Thoracic aorta (tissue), 2 donors: ENCODE measurements around the gene PSMD1. TPM values are rescaled to one million over a fixed set of nuclear protein-coding genes. Genes with fewer than 3 reads are reported as not detected.

ENCODE experiments used
- ATAC-seq: fragments of 150-250 bp; one replicate; pipeline ENCODE4 v1.8.0; 2017; ENCODE audit warnings: low read depth; ENCODE audit not compliant: insufficient number of reproducible peaks, low FRiP score
- DNase-seq: peaks from one replicate; pipeline ENCODE4 v3.0.0-alpha.2; 2020; ENCODE audit warnings: low spot score
- H3K27ac ChIP-seq, 2 donors: fragments of 200-600 bp; sonication (generic); 1 replicate in 1 of 2; 2 replicates in 1 of 2; pipeline ENCODE4 v1.5.1; 2016; ENCODE audit warnings: mild to moderate bottlenecking in 2 of 2, moderate library complexity in 2 of 2
- H3K27me3 ChIP-seq: fragments of 200-600 bp; sonication (generic); replicated peaks from 2 replicates; pipeline ENCODE4 v1.6.0; 2016; ENCODE audit warnings: mild to moderate bottlenecking; ENCODE audit not compliant: insufficient read depth
- H3K36me3 ChIP-seq: fragments of 200-600 bp; sonication (generic); one replicate; pipeline ENCODE4 v1.5.1; 2016
- H3K4me1 ChIP-seq, 2 donors: fragments of 200-600 bp; sonication (generic); 1 replicate in 1 of 2; 2 replicates in 1 of 2; pipeline versions ENCODE4 v1.5.1 to v1.6.0; 2016; ENCODE audit warnings: low read depth in 2 of 2, mild to moderate bottlenecking in 1 of 2; ENCODE audit not compliant: control insufficient read depth in 1 of 2
- H3K4me3 ChIP-seq: fragments of 200-600 bp; sonication (generic); 2 replicates; pipeline ENCODE4 v1.5.1; 2016; ENCODE audit warnings: mild to moderate bottlenecking
- H3K9me3 ChIP-seq: fragments of 200-600 bp; sonication (generic); 2 replicates; pipeline ENCODE4 v1.5.1; 2016
- CTCF ChIP-seq: fragments of 200-600 bp; sonication (generic); IDR thresholded peaks from one replicate; pipeline ENCODE4 v1.5.1; 2019; ENCODE audit warnings: antibody characterized with exemption
- total RNA-seq, 2 donors: library from RNA; depleted of rRNA; stranded (reverse); fragments of >200 nt; gene quantifications; one replicate each; pipeline versions ENCODE4 v1.1.0 to v1.2.3, GENCODE V29; 2016

Gene PSMD1
- total RNA-seq, 2 donors from 2014 or later, result 42.2 to 73.5 TPM

DNA sequence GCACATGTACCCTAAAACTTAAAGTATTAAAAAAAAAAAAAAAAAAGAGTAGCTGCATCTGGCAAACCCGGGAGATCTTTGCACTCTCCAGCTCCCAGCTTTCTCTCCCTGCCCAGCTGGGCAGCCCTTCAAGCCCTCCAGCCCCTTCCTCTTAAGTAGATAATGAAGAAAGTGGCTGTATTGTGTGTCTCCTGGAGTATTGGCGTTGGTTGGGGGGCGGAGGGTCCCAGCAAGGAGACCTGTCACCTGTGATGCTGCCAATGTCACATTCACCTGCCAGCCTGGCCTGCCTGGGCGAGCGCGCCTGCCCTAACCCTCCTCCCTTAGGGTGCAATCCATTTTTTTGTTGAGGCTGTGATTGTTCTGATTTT, 17.4 kb upstream of the PSMD1 start:
- ATAC-seq (no peak), DNase-seq (no peak)
- no peak overlapping the region for H3K4me3 ChIP-seq
- H3K4me1 ChIP-seq, result no peaks in the 10 kb centered on the region
- H3K27ac ChIP-seq, result no peak overlapping the region
- H3K9me3 ChIP-seq, result no peaks in the 10 kb centered on the region
- no peak for TF ChIP-seq CTCF
- peaks cover 10% of the 10 kb centered on the region for H3K27me3 ChIP-seq
- H3K36me3 ChIP-seq, result no peaks in the 10 kb centered on the region

GRCh38 chr2:231039821-231040364, 16.8 kb upstream of the PSMD1 start:
- H3K9me3 ChIP-seq, result no peaks in the 10 kb centered on the region
- DNase-seq, result no peak
- peaks cover 10% of the 10 kb centered on the region for H3K27me3 ChIP-seq
- TF ChIP-seq CTCF, result no peak
- no peak overlapping the region for H3K27ac ChIP-seq
- no peak overlapping the region for H3K4me3 ChIP-seq
- no peak for ATAC-seq
- no peaks in the 10 kb centered on the region for H3K36me3 ChIP-seq
- no peaks in the 10 kb centered on the region for H3K4me1 ChIP-seq

- Histone ChIP-seq H3K27me3 (peaks cover 5% of the 10 kb centered on the region), H3K9me3 (no peaks in the 10 kb centered on the region), H3K4me3 (no peak overlapping the region), H3K4me1 (no peaks in the 10 kb centered on the region), H3K27ac (no peak overlapping the region), H3K36me3 (no peaks in the 10 kb centered on the region)
- no peak for DNase-seq
- no peak for TF ChIP-seq CTCF
- ATAC-seq, result no peak
Measured at GRCh38 chr2:231041061-231041689, 15.5 kb upstream of the PSMD1 start.

DNA sequence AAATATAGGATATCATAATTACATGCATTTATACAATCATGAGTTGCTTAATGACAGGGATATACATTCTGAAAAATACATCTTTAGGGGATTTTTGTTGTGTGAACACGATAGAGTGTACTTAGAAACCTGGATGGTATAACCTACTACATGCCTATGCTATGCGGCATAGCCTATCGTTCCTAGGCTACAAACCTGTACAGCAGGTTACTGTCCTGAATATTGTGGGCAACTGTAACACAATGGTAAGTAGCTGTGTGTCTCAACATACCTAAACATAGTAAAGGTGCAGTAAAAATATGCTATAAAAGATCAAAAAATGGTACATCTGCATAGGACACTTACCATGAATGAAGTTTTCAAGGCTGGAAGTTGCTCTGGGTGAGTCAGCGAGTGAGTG, 12.9 kb upstream of the PSMD1 start:
- no peaks in the 10 kb centered on the region for H3K4me1 ChIP-seq
- H3K36me3 ChIP-seq, result no peaks in the 10 kb centered on the region
- ATAC-seq (no peak), DNase-seq (no peak)
- no peak for TF ChIP-seq CTCF
- no peaks in the 10 kb centered on the region for H3K27me3 ChIP-seq
- H3K27ac ChIP-seq, result no peak overlapping the region
- H3K9me3 ChIP-seq, result no peaks in the 10 kb centered on the region
- no peak overlapping the region for H3K4me3 ChIP-seq

DNA sequence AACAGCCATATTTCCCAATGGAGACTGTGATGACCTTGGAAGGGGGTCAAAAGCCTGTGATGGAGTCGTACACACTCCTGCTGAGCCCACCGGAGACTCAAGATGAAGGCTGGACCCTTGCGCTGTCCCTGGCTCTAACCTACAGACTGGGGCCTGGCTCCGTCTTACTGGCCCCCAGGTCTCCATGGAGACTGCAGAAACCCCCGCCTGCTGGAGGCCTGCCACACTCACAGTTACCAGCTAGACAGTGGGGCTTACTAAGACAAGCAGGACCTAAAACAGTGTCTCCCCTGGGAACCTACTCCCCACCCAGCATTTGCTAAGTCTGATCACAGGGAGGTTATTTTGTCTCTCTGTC, 9.8 kb upstream of the PSMD1 start:
- Histone ChIP-seq H3K9me3 (no peaks in the 10 kb centered on the region), H3K4me3 (no peak overlapping the region), H3K36me3 (no peaks in the 10 kb centered on the region), H3K27me3 (no peaks in the 10 kb centered on the region), H3K4me1 (peaks cover 0 to under 1% of the 10 kb centered on the region in 2 donors), H3K27ac (no peak overlapping the region)
- DNase-seq, result no peak
- no peak for TF ChIP-seq CTCF
- no peak for ATAC-seq
